NOMO-1 (cell line): ENCODE data around the gene PSENEN.
"Not testable (repeated sequence)": the region's sequence is repeated elsewhere in the genome, so short reads cannot be mapped to it uniquely, and the experiment has no call there.

ENCODE experiments used
- DNase-seq, 2 experiments: peaks; one replicate each; lab custom pipeline; 2025; ENCODE audit not compliant: unreplicated experiment in 2 of 2; lab: John Stamatoyannopoulos, UW

Gene PSENEN

GRCh38 chr19:35718345-35719041 is 27.0 kb upstream of the PSENEN start:
- DNase-seq, result peak in 1 of 2 experiments; percentile 26

- no peak for DNase-seq
Measured at GRCh38 chr19:35719402-35720162, 25.9 kb upstream of the PSENEN start.

GRCh38 chr19:35720163-35720524 is 25.3 kb upstream of the PSENEN start:
- DNase-seq, result no peak

- DNase-seq, result no peak
Measured at GRCh38 chr19:35720648-35721047, 24.8 kb upstream of the PSENEN start.

- no peak for DNase-seq
Measured at GRCh38 chr19:35721374-35721773, 24.1 kb upstream of the PSENEN start.

- no peak for DNase-seq
Measured at GRCh38 chr19:35722461-35722860, 23.0 kb upstream of the PSENEN start.

GRCh38 chr19:35722897-35723296 is 22.6 kb upstream of the PSENEN start:
- DNase-seq, result no peak

GRCh38 chr19:35723671-35724070 is 21.8 kb upstream of the PSENEN start:
- no peak for DNase-seq

- not testable (repeated sequence) for DNase-seq
Measured at GRCh38 chr19:35724132-35724531, 21.3 kb upstream of the PSENEN start.

GRCh38 chr19:35724560-35724959 is 20.9 kb upstream of the PSENEN start:
- DNase-seq, result no peak

- DNase-seq, result no peak
Measured at GRCh38 chr19:35725216-35725861, 20.1 kb upstream of the PSENEN start.

- no peak for DNase-seq
Measured at GRCh38 chr19:35727053-35727955, 18.1 kb upstream of the PSENEN start.

- DNase-seq, result no peak
Measured at GRCh38 chr19:35727956-35728706, 17.3 kb upstream of the PSENEN start.

- DNase-seq, result no peak
Measured at GRCh38 chr19:35729021-35729420, 16.4 kb upstream of the PSENEN start.

GRCh38 chr19:35729763-35730162 is 15.7 kb upstream of the PSENEN start:
- DNase-seq, result no peak

- DNase-seq, result no peak
Measured at GRCh38 chr19:35730326-35730725, 15.1 kb upstream of the PSENEN start.

- DNase-seq, result no peak
Measured at GRCh38 chr19:35731353-35731752, 14.1 kb upstream of the PSENEN start.

- DNase-seq, result no peak
Measured at GRCh38 chr19:35731779-35732405, 13.6 kb upstream of the PSENEN start.

- DNase-seq, result no peak
Measured at GRCh38 chr19:35732540-35733179, 12.8 kb upstream of the PSENEN start.
